CD4-positive, alpha-beta T cell treated with Interleukin-6 for 4 hours (primary cell): Measurements from ENCODE around the gene SCGB1D2.

ENCODE experiments used
- DNase-seq: peaks from one replicate; pipeline ENCODE4 v3.0.0-alpha.2; 2020; ENCODE audit warnings: mixed read lengths

SCGB1D2 gene

DNA sequence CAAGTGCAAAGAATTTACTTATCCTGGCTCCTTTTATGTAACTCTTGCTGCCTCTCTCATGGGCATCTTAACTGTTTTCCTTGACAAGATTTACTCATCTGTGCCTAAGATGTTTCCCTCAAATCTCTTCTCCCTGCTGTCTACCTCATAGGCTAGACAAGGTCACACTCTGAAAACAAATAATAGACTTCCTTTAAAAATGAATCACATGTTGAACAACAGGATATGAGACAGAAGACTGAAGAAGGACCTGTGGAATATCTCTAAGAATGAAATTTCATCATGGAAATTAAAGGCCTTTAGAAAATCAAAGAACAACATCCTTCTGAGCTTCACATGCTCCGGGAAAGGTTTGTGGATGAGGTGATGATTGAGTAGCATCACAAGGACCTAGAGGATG, 22.0 kb downstream of the SCGB1D2 start:
- DNase-seq = no peak

DNA sequence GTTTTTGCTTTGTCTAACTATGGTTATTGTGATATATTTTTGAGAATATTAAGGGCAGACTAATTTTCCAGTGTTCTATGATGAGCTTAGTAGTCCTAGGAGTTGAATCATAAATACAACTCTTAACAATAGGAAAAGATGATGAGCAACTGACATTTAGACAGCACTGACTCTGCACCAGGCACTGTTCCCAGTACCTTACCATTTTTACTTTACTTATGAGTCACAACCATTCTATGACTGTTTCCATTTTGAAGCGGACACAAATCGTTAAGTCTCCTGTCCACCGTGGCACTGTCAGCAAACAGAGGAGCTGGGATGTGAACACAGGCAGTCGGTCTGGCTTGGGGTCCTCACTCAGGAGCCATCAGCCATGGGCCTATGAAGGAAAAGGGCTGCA, 24.5 kb downstream of the SCGB1D2 start:
- no peak for DNase-seq

- no peak for DNase-seq
Observed at GRCh38 chr11:62267050-62267449, 25.0 kb downstream of the SCGB1D2 start.

- no peak for DNase-seq
Observed at GRCh38 chr11:62267576-62267975, 25.5 kb downstream of the SCGB1D2 start.

GRCh38 chr11:62269654-62270278, 27.7 kb downstream of the SCGB1D2 start, which contains the start of gene SCGB2A2:
SCGB2A2 (plus strand) TSS chr11:62270158; CDS start chr11:62270217, 59 bp downstream.
- no peak for DNase-seq

GRCh38 chr11:62273284-62273683, 31.2 kb downstream of the SCGB1D2 start:
- DNase-seq = no peak

- DNase-seq = no peak
Observed at GRCh38 chr11:62273789-62274275, 31.8 kb downstream of the SCGB1D2 start.

DNA sequence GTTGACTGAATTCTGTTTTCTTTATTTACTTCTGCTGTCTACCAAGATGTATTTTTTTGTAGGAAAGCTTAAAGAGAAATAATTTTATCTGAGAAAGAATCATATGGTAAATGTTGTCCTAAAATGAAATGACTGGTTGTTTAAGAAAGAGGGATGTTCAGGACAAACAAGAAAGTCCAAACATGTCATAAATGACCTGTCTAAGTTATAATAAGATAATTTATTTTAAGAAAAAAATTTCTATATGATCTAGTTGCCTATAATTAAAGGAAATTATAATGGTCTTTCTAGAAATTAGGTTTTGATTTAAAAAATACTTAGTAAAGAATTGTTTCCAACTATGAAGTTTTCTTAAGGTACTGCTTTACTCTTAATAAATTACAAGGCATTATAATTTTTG, 38.4 kb downstream of the SCGB1D2 start:
- no peak for DNase-seq
